Pulmonary artery endothelial cell (primary cell): ENCODE results near the gene GOT2. TPM values are rescaled to one million over a fixed set of nuclear protein-coding genes. Genes with fewer than 3 reads are reported as not detected.

Source experiments
- total RNA-seq: library from RNA; depleted of rRNA; stranded (reverse); fragments of >200 nt; gene quantifications from 2 replicates; pipeline ENCODE4 v1.2.3, GENCODE V29; 2014

Gene GOT2
- total RNA-seq, 1 donor from 2014 or later = 81.7 TPM

Other genes starting within 250 kb of the GOT2 start
- gene NDRG4, start 234.2 kb downstream of the GOT2 start, total RNA-seq = 38.3 and 87.1 TPM in 2 replicates
- 9.8 and 11.0 TPM in 2 replicates for gene SETD6, start 218.8 kb downstream of the GOT2 start, total RNA-seq
- gene CNOT1, start 104.5 kb downstream of the GOT2 start, total RNA-seq = 152 and 157 TPM in 2 replicates
- gene SLC38A7, start 49.5 kb downstream of the GOT2 start, total RNA-seq = 25.1 and 28.3 TPM in 2 replicates